IMR-90 (cell line): Measurements from ENCODE around the gene DPPA5. TPM values are rescaled to one million over a fixed set of nuclear protein-coding genes. Genes with fewer than 3 reads are reported as not detected.

Experiments used
- ATAC-seq: fragments of 200-7000 bp; cut with Tn5 transposase; 2 replicates; pipeline ENCODE4 v1.9.1; 2020; ENCODE audit warnings: low read depth, mild to moderate bottlenecking, moderate library complexity
- BruUV-seq: library from RNA; stranded (reverse); fragments of 400-500 nt; replicated peaks from 2 replicates; lab custom pipeline; 2021; lab: Mats Ljungman, UMichigan
- CTCF ChIA-PET: fragments of 300-600 bp; formaldehyde crosslinking; extraction: SDS; loops from one replicate; lab custom pipeline; 2021; ENCODE audit warnings: antibody characterized with exemption; lab: Yijun Ruan, JAX
- POLR2A ChIA-PET: fragments of 300-600 bp; sonication (Branson Sonifier 250); formaldehyde crosslinking; loops from one replicate; lab custom pipeline; 2022; ENCODE audit warnings: antibody characterized with exemption; ENCODE audit not compliant: unreplicated experiment; lab: Charles Lee
- DNase-seq: peaks from one replicate; pipeline ENCODE4 v3.0.0; 2013
- H2AFZ ChIP-seq: replicated peaks from 2 replicates; pipeline ENCODE3; 2013; ENCODE audit warnings: low read length, mild to moderate bottlenecking; ENCODE audit not compliant: poor library complexity
- H2AK5ac ChIP-seq: 2 replicates; pipeline ENCODE4 v1.6.1; 2013; ENCODE audit warnings: low read depth, low read length, inconsistent platforms
- H2AK9ac ChIP-seq: replicated peaks from 2 replicates; pipeline ENCODE3; 2013; ENCODE audit warnings: mild to moderate bottlenecking, low read depth, low read length, moderate library complexity; ENCODE audit not compliant: poor library complexity
- H2BK120ac ChIP-seq: 2 replicates; pipeline ENCODE4 v1.6.1; 2013; ENCODE audit warnings: low read depth, low read length, inconsistent platforms
- H2BK15ac ChIP-seq: 3 replicates; pipeline ENCODE4 v1.6.1; 2013; ENCODE audit warnings: low read depth, low read length, inconsistent platforms
- H2BK20ac ChIP-seq: 2 replicates; pipeline ENCODE4 v1.6.1; 2013; ENCODE audit warnings: low read depth, mild to moderate bottlenecking, inconsistent platforms, low read length, moderate library complexity
- H2BK5ac ChIP-seq: 2 replicates; pipeline ENCODE4 v1.6.1; 2013; ENCODE audit warnings: mild to moderate bottlenecking, low read depth, low read length, inconsistent platforms; ENCODE audit not compliant: poor library complexity, severe bottlenecking
- H3K14ac ChIP-seq: replicated peaks from 2 replicates; pipeline ENCODE4 v1.6.1; 2013; ENCODE audit warnings: low read depth, low read length, inconsistent platforms
- H3K18ac ChIP-seq: 2 replicates; pipeline ENCODE4 v1.6.1; 2013; ENCODE audit warnings: low read depth, low read length, control low read depth
- H3K23ac ChIP-seq: 2 replicates; pipeline ENCODE4 v1.6.1; 2013; ENCODE audit warnings: low read depth, low read length, inconsistent platforms
- H3K27ac ChIP-seq: 2 replicates; pipeline ENCODE4 v1.5.1; 2013; ENCODE audit warnings: mild to moderate bottlenecking, control low read depth, low read length; ENCODE audit not compliant: insufficient read depth
- H3K27me3 ChIP-seq: 2 replicates; pipeline ENCODE4 v1.6.1; 2013; ENCODE audit warnings: low read length; ENCODE audit not compliant: control insufficient read depth, insufficient read depth
- H3K36me3 ChIP-seq: 2 replicates; pipeline ENCODE4 v1.6.1; 2013; ENCODE audit warnings: low read length, mixed read lengths; ENCODE audit not compliant: control insufficient read depth, insufficient read depth
- H3K4ac ChIP-seq: 2 replicates; pipeline ENCODE4 v1.6.1; 2013; ENCODE audit warnings: low read depth, low read length, inconsistent platforms
- H3K4me1 ChIP-seq: 2 replicates; pipeline ENCODE4 v1.6.1; 2013; ENCODE audit warnings: low read length, mixed read lengths; ENCODE audit not compliant: control insufficient read depth, insufficient read depth
- H3K4me2 ChIP-seq: 2 replicates; pipeline ENCODE4 v1.6.1; 2013; ENCODE audit warnings: low read depth, mild to moderate bottlenecking, control low read depth, low read length, moderate library complexity
- H3K4me3 ChIP-seq: 2 replicates; pipeline ENCODE4 v1.5.1; 2013; ENCODE audit warnings: low read depth, mild to moderate bottlenecking, control low read depth, low read length, moderate library complexity; ENCODE audit not compliant: insufficient read depth
- H3K56ac ChIP-seq: 2 replicates; pipeline ENCODE4 v1.6.1; 2013; ENCODE audit warnings: low read length, inconsistent platforms; ENCODE audit not compliant: insufficient read depth; ENCODE audit errors: extremely low read depth
- H3K79me1 ChIP-seq, 2 experiments: 2 replicates each; pipeline ENCODE4 v1.6.1; 2013; ENCODE audit warnings: low read length in 2 of 2, inconsistent platforms in 1 of 2, low read depth in 1 of 2
- H3K9ac ChIP-seq: 2 replicates; pipeline ENCODE4 v1.6.1; 2013; ENCODE audit warnings: low read depth, low read length, control low read depth
- H3K9me1 ChIP-seq: 2 replicates; pipeline ENCODE4 v1.6.1; 2013; ENCODE audit warnings: low read length, inconsistent platforms; ENCODE audit not compliant: insufficient read depth
- H3K9me3 ChIP-seq: 2 replicates; pipeline ENCODE4 v1.6.1; 2013; ENCODE audit warnings: low read length; ENCODE audit not compliant: control insufficient read depth, insufficient read depth
- H4K20me1 ChIP-seq: 2 replicates; pipeline ENCODE4 v1.6.1; 2013; ENCODE audit warnings: low read length, inconsistent platforms; ENCODE audit not compliant: insufficient read depth
- H4K5ac ChIP-seq: 2 replicates; pipeline ENCODE4 v1.6.1; 2013; ENCODE audit warnings: mild to moderate bottlenecking, low read depth, low read length, control low read depth
- H4K8ac ChIP-seq, 2 experiments: 2 replicates each; pipeline ENCODE4 v1.6.1; 2013; ENCODE audit warnings: low read depth in 2 of 2, low read length in 2 of 2, control low read depth in 1 of 2, inconsistent platforms in 1 of 2
- H4K91ac ChIP-seq: 2 replicates; pipeline ENCODE4 v1.6.1; 2013; ENCODE audit warnings: low read depth, low read length, inconsistent platforms; ENCODE audit not compliant: insufficient read depth
- BHLHE40 ChIP-seq: fragments of 150-350 bp; IDR thresholded peaks from 2 replicates; pipeline ENCODE4 v1.6.1; 2016; ENCODE audit warnings: mild to moderate bottlenecking, low read depth, low read length
- CEBPB ChIP-seq: IDR thresholded peaks from 2 replicates; pipeline ENCODE4 v1.6.1; 2012; ENCODE audit warnings: low read depth, low read length, improper control_type of control experiment
- FOS ChIP-seq: fragments of 150-350 bp; IDR thresholded peaks from 2 replicates; pipeline ENCODE4 v1.6.1; 2016; ENCODE audit warnings: low read depth, low read length
- MAZ ChIP-seq: IDR thresholded peaks from 2 replicates; pipeline ENCODE4 v1.6.1; 2012; ENCODE audit warnings: low read depth, mild to moderate bottlenecking, low read length, improper control_type of control experiment, moderate library complexity, borderline replicate concordance
- MXI1 ChIP-seq: IDR thresholded peaks from 2 replicates; pipeline ENCODE4 v1.6.1; 2012; ENCODE audit warnings: low read depth, mild to moderate bottlenecking, low read length, moderate library complexity, borderline replicate concordance
- NFE2L2 ChIP-seq: fragments of 150-350 bp; IDR thresholded peaks from 2 replicates; pipeline ENCODE4 v1.6.1; 2016; ENCODE audit warnings: low read depth, mild to moderate bottlenecking, low read length
- POLR2A ChIP-seq: IDR thresholded peaks from 2 replicates; pipeline ENCODE4 v1.6.1; 2012; ENCODE audit warnings: mild to moderate bottlenecking, low read depth, low read length
- RAD21 ChIP-seq: IDR thresholded peaks from 2 replicates; pipeline ENCODE4 v1.6.1; 2012; ENCODE audit warnings: low read length, improper control_type of control experiment
- RCOR1 ChIP-seq: IDR thresholded peaks from 2 replicates; pipeline ENCODE4 v1.6.1; 2012; ENCODE audit warnings: mild to moderate bottlenecking, low read length, improper control_type of control experiment; ENCODE audit not compliant: insufficient replicate concordance
- SMC3 ChIP-seq: fragments of 150-350 bp; IDR thresholded peaks from 2 replicates; pipeline ENCODE4 v1.6.1; 2016; ENCODE audit warnings: low read depth, mild to moderate bottlenecking, antibody characterized with exemption, low read length, moderate library complexity
- WGBS, 2 experiments: methylation state at CpG; one replicate each; pipeline versions ENCODE4 v1.1.5 to v1.1.7; 2013; ENCODE audit warnings: missing lambda C conversion rate in 2 of 2; ENCODE audit not compliant: insufficient read length in 1 of 2; ENCODE audit errors: extremely low coverage in 2 of 2; 5-methylcytosine and 5-hydroxymethylcytosine counted together
- dilution Hi-C: fragments of 300-500 bp; cut with HindIII; formaldehyde crosslinking; loops from one replicate; pipeline ENCODE4 v1.14.3; 2018; ENCODE audit warnings: low sequenced_read_pairs; ENCODE audit not compliant: unreplicated experiment
- in situ Hi-C: fragments of 300-500 bp; cut with MboI; formaldehyde crosslinking; loops from 3 replicates; pipeline ENCODE4 v1.14.3; 2019; ENCODE audit warnings: low sequenced_read_pairs, inconsistent platforms, mixed read lengths
- intact Hi-C: fragments of 100-400 bp; cut with micrococcal nuclease; formaldehyde crosslinking; loops from 2 replicates; pipeline ENCODE4 v1.10.0; 2022
- polyA plus RNA-seq, 3 experiments: library from polyadenylated mRNA; depleted of rRNA; stranded (reverse); fragments of >200 nt; gene quantifications; 2 replicates each; pipeline ENCODE4 v1.2.3, GENCODE V29; 2012; ENCODE audit warnings: low replicate concordance in 1 of 3
- total RNA-seq: library from RNA; depleted of rRNA; stranded (reverse); fragments of >200 nt; gene quantifications from 2 replicates; pipeline ENCODE4 v1.2.3, GENCODE V29; 2012
- TF ChIP-seq, protein P1 (sequence below): conservative IDR thresholded peaks from 2 replicates; pipeline ENCODE4 v1.5.1; 2012; ENCODE audit warnings: mild to moderate bottlenecking, low read depth, low read length, improper control_type of control experiment
- TF ChIP-seq, protein P2 (sequence below): fragments of 150-350 bp; IDR thresholded peaks from 2 replicates; pipeline ENCODE4 v1.6.1; 2017; ENCODE audit warnings: mild to moderate bottlenecking, antibody characterized with exemption, low read length, low read depth
- TF ChIP-seq, protein P3 (sequence below): fragments of 150-350 bp; IDR thresholded peaks from 2 replicates; pipeline ENCODE4 v1.6.1; 2016; ENCODE audit warnings: low read depth, mild to moderate bottlenecking, low read length, moderate library complexity, borderline replicate concordance

Gene DPPA5
- total and polyA plus RNA-seq, 2 of the 4 experiments (the other 2 are of a cell fraction) = not detected

DNA sequence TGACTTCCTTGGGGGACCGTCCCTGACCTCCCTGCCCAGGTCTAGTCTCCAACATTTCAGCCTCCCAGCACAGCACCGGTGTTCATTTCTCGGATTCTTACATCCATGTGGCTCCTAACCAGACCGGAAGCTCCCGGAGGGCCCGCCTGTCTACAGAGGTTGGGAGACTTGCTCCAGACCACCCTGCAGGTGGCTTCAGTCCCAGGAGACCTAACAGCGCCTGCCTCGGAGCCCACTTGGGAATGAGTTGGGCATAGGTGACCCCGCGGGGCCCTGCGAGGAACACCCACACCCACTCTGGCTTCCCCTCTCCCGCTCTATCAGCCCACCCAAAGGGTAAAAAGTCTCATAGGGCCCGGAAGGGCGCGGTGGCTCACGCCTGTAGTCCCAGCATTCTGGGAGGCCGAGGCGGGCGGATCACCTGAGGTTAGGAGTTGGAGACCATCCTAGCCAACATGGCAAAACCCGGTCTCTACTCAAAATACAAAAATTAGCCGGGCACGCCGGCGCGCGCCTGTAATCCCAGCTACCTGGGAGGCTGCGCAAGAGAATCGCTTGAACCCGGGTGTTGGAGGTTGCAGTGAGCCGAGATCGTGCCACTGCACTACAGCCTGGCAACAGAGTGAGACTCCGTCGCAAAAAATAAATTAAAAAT is 5.4 kb downstream of the DPPA5 start:
- dilution Hi-C loops = no loop called here

More for the DNA sequence above, 5.4 kb downstream of the DPPA5 start:
- Histone ChIP-seq H3K27me3 (peaks cover 32% of the 10 kb centered on the region), H4K8ac (no peak overlapping the region), H3K27ac (no peak overlapping the region), H3K23ac (no peak overlapping the region), H2AK9ac (no peak overlapping the region), H2BK120ac (no peak overlapping the region), H4K5ac (no peak overlapping the region), H4K20me1 (no peaks in the 10 kb centered on the region), H3K9me3 (no peaks in the 10 kb centered on the region), H3K9ac (no peak overlapping the region), H3K14ac (no peak overlapping the region), H3K9me1 (no peaks in the 10 kb centered on the region), H3K36me3 (no peaks in the 10 kb centered on the region), H2BK5ac (no peak overlapping the region), H3K4ac (no peak overlapping the region), H2BK20ac (no peak overlapping the region), H2AFZ (no peak overlapping the region), H2AK5ac (no peak overlapping the region), H2BK15ac (no peak overlapping the region), H3K4me3 (no peak overlapping the region), H4K91ac (no peak overlapping the region), H3K18ac (no peak overlapping the region), H3K56ac (no peak overlapping the region), H3K4me2 (no peak overlapping the region), H3K79me1 (no peaks in the 10 kb centered on the region), H3K4me1 (no peaks in the 10 kb centered on the region)
- WGBS, 2 experiments = 85% methylated on average over 6 of the region's 33 CpGs; no CpG with 5 or more reads in 1 of the 2 experiments
- DNase-seq (no peak), ATAC-seq (no peak)
- POLR2A ChIA-PET = no interaction called here
- in situ Hi-C loops = loop anchor here (25.0 kb wide), 1 partner anchor 936 kb away; no protein-coding TSS in a partner anchor
- TF ChIP-seq, protein P1, sequence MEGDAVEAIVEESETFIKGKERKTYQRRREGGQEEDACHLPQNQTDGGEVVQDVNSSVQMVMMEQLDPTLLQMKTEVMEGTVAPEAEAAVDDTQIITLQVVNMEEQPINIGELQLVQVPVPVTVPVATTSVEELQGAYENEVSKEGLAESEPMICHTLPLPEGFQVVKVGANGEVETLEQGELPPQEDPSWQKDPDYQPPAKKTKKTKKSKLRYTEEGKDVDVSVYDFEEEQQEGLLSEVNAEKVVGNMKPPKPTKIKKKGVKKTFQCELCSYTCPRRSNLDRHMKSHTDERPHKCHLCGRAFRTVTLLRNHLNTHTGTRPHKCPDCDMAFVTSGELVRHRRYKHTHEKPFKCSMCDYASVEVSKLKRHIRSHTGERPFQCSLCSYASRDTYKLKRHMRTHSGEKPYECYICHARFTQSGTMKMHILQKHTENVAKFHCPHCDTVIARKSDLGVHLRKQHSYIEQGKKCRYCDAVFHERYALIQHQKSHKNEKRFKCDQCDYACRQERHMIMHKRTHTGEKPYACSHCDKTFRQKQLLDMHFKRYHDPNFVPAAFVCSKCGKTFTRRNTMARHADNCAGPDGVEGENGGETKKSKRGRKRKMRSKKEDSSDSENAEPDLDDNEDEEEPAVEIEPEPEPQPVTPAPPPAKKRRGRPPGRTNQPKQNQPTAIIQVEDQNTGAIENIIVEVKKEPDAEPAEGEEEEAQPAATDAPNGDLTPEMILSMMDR = no peak
- no peak for TF ChIP-seq POLR2A
- TF ChIP-seq, protein P2, sequence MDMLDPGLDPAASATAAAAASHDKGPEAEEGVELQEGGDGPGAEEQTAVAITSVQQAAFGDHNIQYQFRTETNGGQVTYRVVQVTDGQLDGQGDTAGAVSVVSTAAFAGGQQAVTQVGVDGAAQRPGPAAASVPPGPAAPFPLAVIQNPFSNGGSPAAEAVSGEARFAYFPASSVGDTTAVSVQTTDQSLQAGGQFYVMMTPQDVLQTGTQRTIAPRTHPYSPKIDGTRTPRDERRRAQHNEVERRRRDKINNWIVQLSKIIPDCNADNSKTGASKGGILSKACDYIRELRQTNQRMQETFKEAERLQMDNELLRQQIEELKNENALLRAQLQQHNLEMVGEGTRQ = no peak
- TF ChIP-seq, protein P3, sequence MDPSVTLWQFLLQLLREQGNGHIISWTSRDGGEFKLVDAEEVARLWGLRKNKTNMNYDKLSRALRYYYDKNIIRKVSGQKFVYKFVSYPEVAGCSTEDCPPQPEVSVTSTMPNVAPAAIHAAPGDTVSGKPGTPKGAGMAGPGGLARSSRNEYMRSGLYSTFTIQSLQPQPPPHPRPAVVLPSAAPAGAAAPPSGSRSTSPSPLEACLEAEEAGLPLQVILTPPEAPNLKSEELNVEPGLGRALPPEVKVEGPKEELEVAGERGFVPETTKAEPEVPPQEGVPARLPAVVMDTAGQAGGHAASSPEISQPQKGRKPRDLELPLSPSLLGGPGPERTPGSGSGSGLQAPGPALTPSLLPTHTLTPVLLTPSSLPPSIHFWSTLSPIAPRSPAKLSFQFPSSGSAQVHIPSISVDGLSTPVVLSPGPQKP = no peak
- TF ChIP-seq MAZ = no peak
- no peak for TF ChIP-seq CEBPB
- TF ChIP-seq SMC3 = no peak
- no peak for TF ChIP-seq NFE2L2
- no peak for TF ChIP-seq BHLHE40
- TF ChIP-seq RAD21 = no peak
- no peak for TF ChIP-seq FOS
- no peak for TF ChIP-seq MXI1
- TF ChIP-seq RCOR1 = no peak
- no TSS peak for BruUV-seq
- CTCF ChIA-PET = no interaction called here
- intact Hi-C loops = no loop called here
